ENCODE measurements around the gene LSR.

LSR gene

GRCh38 chr19:35306473-35307246 lies 57.9 kb downstream of the LSR start:
- no peak for DNase-seq

GRCh38 chr19:35307931-35308330 lies 59.1 kb downstream of the LSR start:
- no peak for DNase-seq

- DNase-seq: no peak
Measured at GRCh38 chr19:35308910-35309309, 60.1 kb downstream of the LSR start.

DNA sequence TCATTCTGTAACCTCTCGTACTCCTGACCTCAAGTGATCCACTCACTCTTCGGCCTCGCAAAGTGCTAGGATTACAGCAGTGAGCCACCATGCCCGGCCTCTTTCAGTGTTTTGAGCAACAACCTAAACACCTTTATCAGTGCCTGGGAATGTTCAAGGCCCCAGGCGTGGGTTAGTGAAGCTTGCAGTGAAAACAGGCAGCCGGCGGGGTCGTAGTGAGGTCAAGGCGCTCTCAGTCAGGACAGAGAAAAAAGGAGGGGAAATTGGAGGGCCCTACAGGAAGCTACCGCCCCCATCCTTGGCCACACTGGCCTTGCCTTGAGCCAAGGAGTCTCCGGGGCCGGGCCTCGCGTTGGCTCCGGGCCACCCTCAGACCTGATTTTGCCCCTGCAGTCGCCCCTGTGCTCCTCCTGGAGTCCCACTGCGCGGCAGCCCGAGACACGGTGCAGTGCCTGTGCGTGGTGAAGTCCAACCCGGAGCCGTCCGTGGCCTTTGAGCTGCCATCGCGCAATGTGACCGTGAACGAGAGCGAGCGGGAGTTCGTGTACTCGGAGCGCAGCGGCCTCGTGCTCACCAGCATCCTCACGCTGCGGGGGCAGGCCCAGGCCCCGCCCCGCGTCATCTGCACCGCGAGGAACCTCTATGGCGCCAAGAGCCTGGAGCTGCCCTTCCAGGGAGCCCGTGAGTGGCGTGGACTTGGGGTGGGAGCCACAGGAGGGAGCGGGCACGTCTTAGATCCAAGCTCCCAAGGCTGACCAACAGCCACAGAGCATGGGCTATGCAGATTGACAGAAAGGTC lies 60.9 kb downstream of the LSR start:
- DNase-seq: no peak

- no peak for DNase-seq
Measured at GRCh38 chr19:35310331-35310730, 61.5 kb downstream of the LSR start.

DNA sequence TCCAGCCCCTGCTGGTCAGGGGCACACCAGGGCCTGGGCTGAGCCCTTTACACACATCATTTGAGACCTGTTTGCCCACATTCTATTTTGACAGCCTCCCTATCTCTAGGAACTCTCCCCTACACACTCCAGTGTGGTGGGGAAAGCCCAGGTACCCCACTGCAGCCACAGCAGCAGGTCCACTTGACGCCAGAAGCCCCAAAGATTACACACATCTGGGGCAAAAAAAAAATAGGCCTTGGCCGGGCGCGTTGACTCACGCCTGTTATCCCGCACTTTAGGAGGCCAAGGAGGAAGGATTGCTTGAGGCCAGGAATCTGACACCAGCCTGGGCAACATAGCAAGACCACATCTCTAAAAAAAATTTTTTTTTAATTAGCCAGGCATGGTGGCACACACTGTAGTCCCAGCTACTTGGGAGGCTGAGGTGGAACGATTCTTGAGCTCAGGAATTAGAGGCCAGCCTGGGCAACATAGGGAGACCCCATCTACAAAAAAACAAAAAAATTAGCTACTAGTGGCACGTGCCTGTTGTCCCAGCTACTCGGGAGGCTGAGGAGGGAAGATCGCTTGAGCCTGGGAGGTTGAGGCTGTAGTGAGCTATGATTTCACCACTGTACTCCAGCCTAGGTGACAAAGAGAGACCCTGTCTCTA lies 62.1 kb downstream of the LSR start:
- no peak for DNase-seq

GRCh38 chr19:35311901-35312665 lies 63.3 kb downstream of the LSR start:
- no peak for DNase-seq

DNA sequence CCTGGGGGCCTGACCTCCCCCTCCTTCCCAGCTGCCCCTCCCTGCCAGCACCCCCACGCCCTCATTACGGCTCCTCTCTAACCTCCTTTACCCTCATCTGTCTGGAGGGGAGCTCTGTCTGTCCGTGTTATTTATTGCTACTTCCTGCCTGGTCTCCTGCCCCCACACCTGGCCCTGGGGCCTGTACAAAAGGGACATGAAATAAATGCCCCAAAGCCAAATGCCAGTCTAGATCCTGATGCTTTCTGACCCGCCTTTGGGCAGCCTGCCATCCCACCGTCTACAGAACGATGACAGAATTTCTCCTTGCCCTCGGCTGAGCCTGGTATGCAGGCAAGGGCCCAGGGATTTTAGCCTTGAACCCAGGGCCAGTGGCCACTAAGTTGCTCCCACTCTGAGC lies 64.8 kb downstream of the LSR start:
- DNase-seq: no peak

- no peak for DNase-seq
Measured at GRCh38 chr19:35314031-35314430, 65.2 kb downstream of the LSR start.

GRCh38 chr19:35314858-35315470 lies 66.2 kb downstream of the LSR start:
- DNase-seq: no peak

- DNase-seq: no peak
Measured at GRCh38 chr19:35315883-35316282, 67.1 kb downstream of the LSR start.

DNA sequence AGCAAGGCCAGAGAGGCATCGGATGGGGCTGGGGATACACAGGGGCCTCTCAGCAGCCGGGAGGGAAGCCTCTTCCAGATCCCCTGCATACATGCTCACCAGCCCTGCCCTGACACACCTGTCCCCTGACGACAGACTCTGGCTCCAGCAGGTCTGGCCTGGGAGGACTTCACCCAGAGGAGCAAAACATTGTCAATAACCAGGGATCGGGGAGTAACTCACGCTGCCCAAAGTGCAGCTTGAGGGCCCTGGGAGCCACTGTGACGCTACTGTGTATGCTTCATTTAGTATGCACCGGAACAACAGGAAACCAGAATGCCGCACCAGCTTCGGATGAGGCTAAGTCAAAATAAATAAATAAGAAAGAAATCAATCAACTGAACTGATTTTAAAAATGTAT lies 67.8 kb downstream of the LSR start:
- no peak for DNase-seq
